Activated CD4-positive, alpha-beta memory T cell treated with anti-CD3 and anti-CD28 coated beads for 36 hours (primary cell): ENCODE results near the gene MYH10. TPM values are rescaled to one million over a fixed set of nuclear protein-coding genes. Genes with fewer than 3 reads are reported as not detected.
A peak's percentile ranks its signal among the peaks of the same experiment; 100 is the strongest.

Experiments used
- CTCF ChIA-PET: fragments of 350-600 bp; sonication (Branson Sonifier 250); formaldehyde crosslinking; loops from one replicate; lab custom pipeline; 2021; ENCODE audit warnings: antibody characterized with exemption, inconsistent platforms; lab: Charles Lee
- POLR2A ChIA-PET: fragments of 350-600 bp; sonication (Branson Sonifier 250); formaldehyde crosslinking; loops from one replicate; lab custom pipeline; 2021; ENCODE audit warnings: antibody characterized with exemption; lab: Charles Lee
- DNase-seq: peaks from one replicate; pipeline ENCODE4 v3.0.0-alpha.2; 2020
- H3K27ac Mint-ChIP-seq: one replicate; pipeline ENCODE4 v1.8.0; 2021; ENCODE audit warnings: mixed read lengths
- H3K27me3 Mint-ChIP-seq: one replicate; pipeline ENCODE4 v1.8.0; 2021; ENCODE audit warnings: mixed read lengths
- H3K36me3 Mint-ChIP-seq: one replicate; pipeline ENCODE4 v1.8.0; 2021; ENCODE audit warnings: mixed read lengths
- H3K4me1 Mint-ChIP-seq: one replicate; pipeline ENCODE4 v1.8.0; 2021; ENCODE audit warnings: low read depth, mixed read lengths
- H3K4me3 Mint-ChIP-seq: one replicate; pipeline ENCODE4 v1.8.0; 2021; ENCODE audit warnings: mild to moderate bottlenecking, mixed read lengths
- H3K9me3 Mint-ChIP-seq: one replicate; pipeline ENCODE4 v1.8.0; 2021; ENCODE audit warnings: mixed read lengths
- intact Hi-C: fragments of 100-400 bp; cut with micrococcal nuclease; formaldehyde crosslinking; loops from one replicate; pipeline ENCODE4 v1.15.1; 2023
- total RNA-seq, 2 experiments: library from RNA; stranded (reverse); gene quantifications; one replicate each; pipeline ENCODE4 v1.2.3, GENCODE V29; 2021

The MYH10 gene
- total RNA-seq, 2 experiments from 2014 or later: 15.6 to 20.6 TPM

DNA sequence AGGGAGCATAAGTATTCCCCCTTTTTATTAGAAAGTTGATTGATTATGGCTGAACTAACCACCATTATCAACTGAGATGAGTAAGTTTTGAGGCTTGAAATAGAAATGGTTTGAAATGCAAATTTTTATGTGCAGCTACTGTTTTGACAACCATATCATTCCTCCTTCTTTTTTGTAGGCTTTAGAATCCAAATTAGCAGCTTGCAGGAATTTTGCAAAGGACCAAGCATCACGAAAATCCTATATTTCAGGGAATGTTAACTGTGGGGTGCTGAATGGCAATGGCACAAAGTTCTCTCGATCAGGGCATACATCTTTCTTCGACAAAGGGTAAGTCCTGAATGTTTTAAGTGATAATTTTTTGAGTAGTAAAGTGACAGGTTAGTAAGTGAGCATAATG lies 170.7 kb downstream of the MYH10 start:
- H3K4me1 Mint-ChIP-seq: peaks cover 19% of the 10 kb centered on the region
- CTCF ChIA-PET: interaction anchor here (1.6 kb wide), 1 partner anchor 23 kb away, joined by 4 read pairs; no protein-coding TSS in a partner anchor
- peaks cover 52% of the 10 kb centered on the region for H3K36me3 Mint-ChIP-seq
- no peaks in the 10 kb centered on the region for H3K27me3 Mint-ChIP-seq
- no peak overlapping the region for H3K4me3 Mint-ChIP-seq
- POLR2A ChIA-PET: no interaction called here
- H3K9me3 Mint-ChIP-seq: no peaks in the 10 kb centered on the region
- intact Hi-C loops: no loop called here
- no peak for DNase-seq
- no peak overlapping the region for H3K27ac Mint-ChIP-seq

DNA sequence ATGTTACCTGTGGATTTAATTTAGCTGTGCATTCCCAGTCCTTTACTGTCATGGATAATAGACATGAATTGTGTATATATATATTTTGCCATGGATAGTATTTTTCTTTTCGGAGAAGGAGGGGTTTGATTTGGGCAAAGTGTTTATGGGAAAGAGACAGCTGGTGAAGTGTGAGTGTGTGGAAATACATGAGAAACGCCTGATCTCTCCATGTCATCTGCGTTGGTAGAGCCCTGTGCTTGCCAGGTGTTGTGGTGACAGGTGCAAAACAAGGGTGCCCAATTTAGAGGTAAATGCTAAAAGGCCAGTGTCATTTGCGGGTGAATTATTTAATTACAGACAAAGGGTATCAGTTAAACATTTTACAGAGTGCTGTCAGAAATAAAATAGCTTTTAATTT lies 171.4 kb downstream of the MYH10 start:
- no peak overlapping the region for H3K4me3 Mint-ChIP-seq

DNA sequence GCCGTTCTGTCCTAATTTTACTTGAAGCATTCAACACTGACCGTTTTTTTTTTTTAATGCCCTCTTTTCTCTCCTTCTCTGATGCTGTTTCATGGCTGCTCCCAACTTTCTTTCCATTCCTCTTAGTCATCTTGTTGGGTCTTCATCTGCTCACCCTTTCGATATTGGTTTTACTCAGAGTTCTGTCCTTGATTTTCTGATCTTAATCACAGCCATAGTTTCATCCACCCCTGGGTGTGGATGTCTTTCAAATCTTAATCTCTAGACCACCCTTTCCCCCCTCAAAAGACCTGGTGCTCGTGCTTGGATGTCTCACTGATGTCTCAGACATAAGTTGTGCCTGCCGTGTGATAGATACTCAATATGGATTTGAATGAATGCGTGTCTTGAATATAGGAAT lies 172.4 kb downstream of the MYH10 start:
- POLR2A ChIA-PET: interaction anchor here (1.2 kb wide), 1 partner anchor 23 kb away, joined by 4 read pairs; the partner anchor contains the start of gene NDEL1
- Mint-ChIP-seq H3K27ac (no peak overlapping the region), H3K27me3 (no peaks in the 10 kb centered on the region), H3K4me1 (peaks cover 15% of the 10 kb centered on the region), H3K36me3 (peaks cover 49% of the 10 kb centered on the region), H3K4me3 (no peak overlapping the region), H3K9me3 (no peaks in the 10 kb centered on the region)
- CTCF ChIA-PET: interaction anchor here (1.6 kb wide), 1 partner anchor 21 kb away, joined by 4 read pairs; no protein-coding TSS in a partner anchor
- intact Hi-C loops: no loop called here
- DNase-seq: no peak

More for the DNA sequence above, 171.4 kb downstream of the MYH10 start:
- no peak for DNase-seq
- H3K4me1 Mint-ChIP-seq: peaks cover 17% of the 10 kb centered on the region
- no peaks in the 10 kb centered on the region for H3K27me3 Mint-ChIP-seq
- intact Hi-C loops: no loop called here
- POLR2A ChIA-PET: interaction anchor here (1.2 kb wide), 1 partner anchor 24 kb away, joined by 4 read pairs; the partner anchor contains the start of gene NDEL1
- peaks cover 51% of the 10 kb centered on the region for H3K36me3 Mint-ChIP-seq
- H3K27ac Mint-ChIP-seq: no peak overlapping the region
- CTCF ChIA-PET: interaction anchor here (0.8 to 1.6 kb wide), 2 partner anchors 22 to 869 kb away, joined by 3 to 4 read pairs; no protein-coding TSS in a partner anchor
- no peaks in the 10 kb centered on the region for H3K9me3 Mint-ChIP-seq

DNA sequence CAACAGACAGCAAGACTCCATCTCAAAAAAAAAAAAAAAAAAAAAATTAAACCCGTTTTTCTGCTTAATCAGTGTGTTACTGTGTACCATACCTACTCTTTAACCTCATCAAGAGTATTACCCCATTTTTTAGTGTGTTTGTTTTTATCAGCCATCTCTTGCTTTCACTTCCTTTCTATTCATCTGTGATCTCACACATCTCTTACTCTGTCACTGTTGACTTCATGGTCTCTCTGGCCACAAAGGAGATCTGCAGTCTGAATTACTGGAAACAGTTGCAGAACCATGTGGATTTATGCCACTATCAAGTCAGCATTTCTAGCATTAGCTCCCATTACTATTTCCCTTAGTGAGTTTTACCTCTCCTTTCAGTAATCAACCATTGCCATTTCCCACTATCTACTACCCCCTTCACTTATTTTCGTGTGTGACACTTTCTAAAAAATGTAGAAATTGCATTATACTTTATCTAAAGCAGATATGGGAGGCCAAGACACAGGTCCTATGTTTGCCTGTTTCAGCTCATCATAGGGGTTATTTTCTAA lies 174.8 kb downstream of the MYH10 start:
- Mint-ChIP-seq H3K27ac (peak overlapping the region; percentile 6), H3K4me1 (peaks cover 15% of the 10 kb centered on the region), H3K4me3 (no peak overlapping the region), H3K9me3 (no peaks in the 10 kb centered on the region), H3K27me3 (no peaks in the 10 kb centered on the region), H3K36me3 (peaks cover 55% of the 10 kb centered on the region)
- intact Hi-C loops: no loop called here
- POLR2A ChIA-PET: interaction anchor here (0.6 kb wide), 1 partner anchor 778 kb away, joined by 3 read pairs; no protein-coding TSS in a partner anchor
- CTCF ChIA-PET: interaction anchor here (1.6 kb wide), 1 partner anchor 45 kb away, joined by 3 read pairs; no protein-coding TSS in a partner anchor
- no peak for DNase-seq

DNA sequence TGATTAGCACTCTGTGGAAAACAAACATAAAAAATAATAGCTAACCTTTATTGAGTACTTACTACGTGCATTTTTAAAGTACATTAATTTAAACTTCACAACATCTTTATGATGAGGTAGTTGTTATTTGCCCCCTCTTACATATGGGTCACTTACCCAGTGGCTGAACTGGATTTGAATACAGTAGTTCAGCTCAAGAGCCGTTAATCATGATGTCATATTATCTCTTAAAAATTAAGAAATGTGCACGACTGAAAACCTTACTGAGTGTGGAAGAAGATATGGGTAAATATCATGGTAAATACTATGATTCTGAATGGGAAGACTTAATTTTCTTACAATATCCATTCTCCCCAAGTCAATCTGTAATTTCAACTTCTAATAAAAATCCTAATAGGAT lies 177.2 kb downstream of the MYH10 start:
- intact Hi-C loops: no loop called here
- CTCF ChIA-PET: interaction anchor here (1.4 kb wide), 1 partner anchor 43 kb away, joined by 4 read pairs; no protein-coding TSS in a partner anchor
- peaks cover 52% of the 10 kb centered on the region for H3K36me3 Mint-ChIP-seq

DNA sequence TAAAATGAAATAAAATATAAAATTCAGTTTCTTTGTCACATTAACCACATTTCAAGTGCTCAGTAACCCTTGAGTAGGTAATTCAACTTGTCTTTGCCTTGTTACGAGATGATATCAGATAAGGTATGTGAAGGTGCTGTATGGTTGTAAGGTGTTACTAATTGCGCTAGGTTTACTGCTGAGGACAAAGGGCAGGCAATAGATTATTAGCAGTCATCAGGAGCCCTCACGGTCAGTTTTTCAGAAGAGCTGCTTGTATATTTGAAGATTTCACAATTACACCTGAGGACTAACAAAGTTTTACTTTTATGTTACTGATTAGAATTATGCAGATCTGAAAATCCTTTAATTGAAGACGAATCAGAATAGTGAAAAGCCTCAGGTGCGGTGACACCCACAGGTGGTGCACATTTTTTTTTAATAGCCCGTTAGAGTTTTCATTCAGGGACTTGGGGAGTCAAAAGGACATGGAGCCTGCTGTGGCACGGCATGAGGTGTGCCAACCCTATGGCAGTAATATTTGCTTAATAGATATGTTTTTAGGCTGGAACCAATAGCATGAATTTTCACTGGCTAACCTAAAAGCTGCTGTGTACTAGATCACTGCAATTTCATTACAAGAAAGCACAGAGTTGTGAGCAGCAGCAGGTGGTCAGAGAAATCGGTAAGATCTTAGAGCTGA lies 178.5 kb downstream of the MYH10 start:
- Mint-ChIP-seq H3K27me3 (no peaks in the 10 kb centered on the region), H3K4me1 (peaks cover 7% of the 10 kb centered on the region), H3K9me3 (no peaks in the 10 kb centered on the region), H3K36me3 (peaks cover 47% of the 10 kb centered on the region), H3K27ac (no peak overlapping the region), H3K4me3 (no peak overlapping the region)
- intact Hi-C loops: no loop called here
- DNase-seq: no peak
- ChIA-PET POLR2A (no interaction called here), CTCF (no interaction called here)

More for the DNA sequence above, 177.2 kb downstream of the MYH10 start:
- no peak overlapping the region for H3K27ac Mint-ChIP-seq
- H3K4me1 Mint-ChIP-seq: peaks cover 15% of the 10 kb centered on the region
- POLR2A ChIA-PET: no interaction called here
- no peak overlapping the region for H3K4me3 Mint-ChIP-seq
- H3K27me3 Mint-ChIP-seq: no peaks in the 10 kb centered on the region
- no peaks in the 10 kb centered on the region for H3K9me3 Mint-ChIP-seq
- no peak for DNase-seq

DNA sequence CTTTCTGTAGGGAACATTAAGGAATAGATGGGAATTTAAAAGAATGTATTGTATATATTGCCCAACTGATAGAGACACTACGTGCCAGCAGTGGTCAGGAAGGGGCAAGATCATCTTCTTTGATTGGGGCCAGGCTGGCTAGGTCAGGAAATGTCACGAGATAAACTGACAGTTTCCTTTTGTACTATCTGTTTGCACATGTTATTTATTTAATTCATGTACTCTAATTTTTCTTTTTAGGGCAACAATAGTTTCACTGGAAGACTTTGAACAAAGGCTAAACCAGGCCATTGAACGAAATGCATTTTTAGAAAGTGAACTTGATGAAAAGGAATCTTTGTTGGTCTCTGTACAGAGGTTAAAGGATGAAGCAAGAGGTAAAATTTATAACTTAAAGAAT lies 182.2 kb downstream of the MYH10 start:
- CTCF ChIA-PET: no interaction called here
- no peak overlapping the region for H3K27ac Mint-ChIP-seq

DNA sequence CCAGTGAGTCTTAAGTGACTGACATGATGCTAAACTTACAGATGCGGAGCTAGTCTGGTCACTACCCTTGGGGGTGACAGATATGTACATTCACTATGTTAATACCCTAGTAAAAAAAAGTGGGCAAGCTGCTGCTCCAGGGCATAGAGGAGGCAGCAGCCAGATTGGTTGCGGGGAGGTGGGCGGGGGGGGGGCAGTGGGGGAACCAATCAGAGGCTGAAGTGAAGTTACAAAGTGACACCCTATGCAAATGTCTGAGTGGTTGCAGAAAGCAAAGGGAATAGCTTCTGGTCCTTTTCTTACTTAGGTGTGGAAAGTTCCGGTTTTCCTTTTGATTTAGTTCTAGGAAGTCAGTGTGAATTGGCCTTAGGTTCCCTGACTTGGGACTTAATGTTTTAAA lies 182.7 kb downstream of the MYH10 start:
- Mint-ChIP-seq H3K9me3 (no peaks in the 10 kb centered on the region), H3K4me3 (no peak overlapping the region), H3K27ac (no peak overlapping the region), H3K4me1 (peaks cover 14% of the 10 kb centered on the region), H3K27me3 (no peaks in the 10 kb centered on the region), H3K36me3 (peaks cover 51% of the 10 kb centered on the region)
- ChIA-PET POLR2A (no interaction called here), CTCF (no interaction called here)
- no peak for DNase-seq
- intact Hi-C loops: no loop called here

More for the DNA sequence above, 182.2 kb downstream of the MYH10 start:
- peaks cover 52% of the 10 kb centered on the region for H3K36me3 Mint-ChIP-seq
- H3K4me3 Mint-ChIP-seq: no peak overlapping the region
- DNase-seq: no peak
- peaks cover 10% of the 10 kb centered on the region for H3K4me1 Mint-ChIP-seq
- no peaks in the 10 kb centered on the region for H3K9me3 Mint-ChIP-seq
- intact Hi-C loops: no loop called here
- H3K27me3 Mint-ChIP-seq: no peaks in the 10 kb centered on the region
- POLR2A ChIA-PET: no interaction called here

DNA sequence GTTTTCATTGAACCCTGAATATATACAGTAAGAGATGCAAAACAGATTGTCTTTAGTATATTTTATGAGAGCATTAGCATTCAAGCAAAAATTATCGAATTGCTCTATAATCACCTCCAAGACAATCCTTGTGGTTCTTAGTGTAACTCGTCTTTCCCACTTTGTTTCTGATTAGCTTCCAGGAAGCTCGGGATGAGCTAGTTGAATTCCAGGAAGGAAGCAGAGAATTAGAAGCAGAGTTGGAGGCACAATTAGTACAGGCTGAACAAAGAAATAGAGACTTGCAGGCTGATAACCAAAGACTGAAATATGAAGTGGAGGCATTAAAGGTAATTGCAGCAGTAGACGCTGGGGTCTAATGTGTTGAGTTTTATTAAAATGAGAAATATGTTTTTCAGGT lies 185.0 kb downstream of the MYH10 start:
- intact Hi-C loops: no loop called here
- H3K27ac Mint-ChIP-seq: no peak overlapping the region
- no peak for DNase-seq
- POLR2A ChIA-PET: interaction anchor here (0.7 kb wide), 1 partner anchor 13 kb away, joined by 4 read pairs; no protein-coding TSS in a partner anchor
- no peaks in the 10 kb centered on the region for H3K9me3 Mint-ChIP-seq
- CTCF ChIA-PET: interaction anchor here (1.0 kb wide), 1 partner anchor 9 kb away, joined by 3 read pairs; no protein-coding TSS in a partner anchor
- peaks cover 39% of the 10 kb centered on the region for H3K36me3 Mint-ChIP-seq
- H3K27me3 Mint-ChIP-seq: no peaks in the 10 kb centered on the region
- peaks cover 33% of the 10 kb centered on the region for H3K4me1 Mint-ChIP-seq
- H3K4me3 Mint-ChIP-seq: no peak overlapping the region

DNA sequence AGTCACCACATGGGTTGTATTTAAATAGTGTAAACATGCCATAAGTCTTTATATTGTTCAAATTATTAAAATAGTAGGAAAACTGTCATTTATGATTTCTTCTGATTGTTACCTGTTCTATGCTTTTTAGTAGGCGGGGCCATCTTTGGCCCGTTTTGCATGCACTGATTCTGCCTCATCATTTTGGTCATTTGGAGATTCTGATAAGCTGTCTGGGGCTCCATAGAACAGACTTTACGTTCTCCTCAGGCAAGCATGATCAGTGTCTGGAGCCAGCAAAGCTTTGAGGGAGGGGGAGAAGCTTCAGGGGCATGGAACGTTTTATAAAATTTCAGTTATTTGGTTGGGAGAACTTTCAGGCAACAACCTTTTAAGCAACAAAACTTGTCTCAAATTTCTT lies 186.0 kb downstream of the MYH10 start:
- ChIA-PET CTCF (interaction anchor here (2.0 kb wide), 1 partner anchor 61 kb away, joined by 4 read pairs; no protein-coding TSS in a partner anchor), POLR2A (no interaction called here)
- Mint-ChIP-seq H3K4me1 (peaks cover 41% of the 10 kb centered on the region), H3K9me3 (no peaks in the 10 kb centered on the region), H3K4me3 (no peak overlapping the region), H3K36me3 (peaks cover 40% of the 10 kb centered on the region), H3K27me3 (no peaks in the 10 kb centered on the region), H3K27ac (no peak overlapping the region)
- intact Hi-C loops: no loop called here
- DNase-seq: no peak

DNA sequence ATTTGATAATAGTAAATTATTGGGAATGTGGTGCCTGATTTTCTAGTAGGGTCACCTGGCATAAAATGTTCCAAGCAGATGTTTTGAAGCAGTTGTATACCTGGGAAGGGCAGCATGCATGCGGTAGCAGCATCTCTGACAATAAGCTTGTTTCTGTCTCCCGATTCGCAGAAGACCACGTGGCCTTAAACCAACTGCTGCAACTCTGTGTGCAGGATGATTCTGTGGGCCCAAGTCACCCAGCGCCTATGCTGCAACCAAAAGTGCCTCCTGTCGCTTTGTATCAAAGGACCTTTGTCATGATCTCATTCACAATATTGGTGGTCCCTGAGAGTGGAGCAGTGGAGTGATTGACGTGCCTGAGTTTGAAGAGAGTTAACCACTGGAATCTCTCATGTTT lies 186.8 kb downstream of the MYH10 start:
- no peak overlapping the region for H3K27ac Mint-ChIP-seq
- H3K36me3 Mint-ChIP-seq: peaks cover 37% of the 10 kb centered on the region
- intact Hi-C loops: no loop called here
- POLR2A ChIA-PET: no interaction called here
- no peak overlapping the region for H3K4me3 Mint-ChIP-seq
- H3K27me3 Mint-ChIP-seq: no peaks in the 10 kb centered on the region
- no peaks in the 10 kb centered on the region for H3K9me3 Mint-ChIP-seq
- CTCF ChIA-PET: interaction anchor here (2.0 kb wide), 1 partner anchor 60 kb away, joined by 4 read pairs; no protein-coding TSS in a partner anchor
- peaks cover 41% of the 10 kb centered on the region for H3K4me1 Mint-ChIP-seq
- DNase-seq: no peak

DNA sequence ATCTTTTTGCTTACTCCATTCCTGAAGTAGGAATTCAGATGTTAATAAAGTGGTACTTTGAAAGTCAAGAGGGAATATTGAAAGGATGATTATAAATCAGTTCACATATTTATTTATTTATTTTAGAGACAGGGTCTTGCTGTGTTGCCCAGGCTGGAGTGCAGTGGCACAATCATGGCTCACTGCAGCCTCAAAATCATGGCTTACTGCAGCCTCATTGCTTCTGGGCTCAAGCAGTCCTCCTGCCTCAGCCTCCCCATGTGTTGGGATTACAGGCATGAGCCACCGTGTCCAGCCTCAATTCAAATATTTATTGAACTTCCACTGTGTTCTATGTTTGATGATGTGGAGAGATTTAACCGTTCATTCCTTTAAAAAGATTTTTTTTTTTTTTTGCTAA lies 188.2 kb downstream of the MYH10 start:
- CTCF ChIA-PET: no interaction called here
- POLR2A ChIA-PET: no interaction called here
- Mint-ChIP-seq H3K27ac (no peak overlapping the region), H3K36me3 (peaks cover 31% of the 10 kb centered on the region), H3K4me3 (no peak overlapping the region), H3K4me1 (peaks cover 53% of the 10 kb centered on the region), H3K9me3 (no peaks in the 10 kb centered on the region), H3K27me3 (no peaks in the 10 kb centered on the region)
- no peak for DNase-seq
- intact Hi-C loops: no loop called here
